Chondrocyte (in vitro differentiated cells): ENCODE measurements around the gene CCDC88C. TPM values are rescaled to one million over a fixed set of nuclear protein-coding genes. Genes with fewer than 3 reads are reported as not detected.
"Not testable (repeated sequence)": the region's sequence is repeated elsewhere in the genome, so short reads cannot be mapped to it uniquely, and the experiment has no call there.

ENCODE experiments used
- DNase-seq: peaks from one replicate; pipeline ENCODE4 v3.0.0; 2021; ENCODE audit warnings: mixed read lengths, low spot score
- H3K27ac Mint-ChIP-seq: one replicate; pipeline ENCODE4 v1.8.0; 2021; ENCODE audit warnings: mild to moderate bottlenecking, moderate library complexity, mixed read lengths; ENCODE audit not compliant: unreplicated experiment
- H3K27me3 Mint-ChIP-seq: 2 replicates; pipeline ENCODE4 v1.8.0; 2021; ENCODE audit warnings: low read depth, mixed read lengths
- H3K36me3 Mint-ChIP-seq: 2 replicates; pipeline ENCODE4 v1.8.0; 2021; ENCODE audit warnings: low read depth, mixed read lengths
- H3K4me1 Mint-ChIP-seq: 2 replicates; pipeline ENCODE4 v1.8.0; 2021; ENCODE audit warnings: low read depth, mild to moderate bottlenecking, mixed read lengths
- H3K4me3 Mint-ChIP-seq: one replicate; pipeline ENCODE4 v1.8.0; 2021; ENCODE audit warnings: mild to moderate bottlenecking, moderate library complexity, mixed read lengths; ENCODE audit not compliant: unreplicated experiment
- H3K9me3 Mint-ChIP-seq: 2 replicates; pipeline ENCODE4 v1.8.0; 2021; ENCODE audit warnings: low read depth, mixed read lengths
- total RNA-seq: library from RNA; stranded (reverse); gene quantifications from 3 replicates; pipeline ENCODE4 v1.2.1, GENCODE V29; 2021
- TF ChIP-seq, protein P1 (sequence below): fragments of 200-600 bp; sonication (generic); IDR thresholded peaks from 2 replicates; pipeline ENCODE4 v1.5.0; 2021; ENCODE audit warnings: antibody characterized with exemption, mild to moderate bottlenecking, moderate library complexity

Gene CCDC88C
- total RNA-seq, 1 donor from 2014 or later, result 2.3 TPM

DNA sequence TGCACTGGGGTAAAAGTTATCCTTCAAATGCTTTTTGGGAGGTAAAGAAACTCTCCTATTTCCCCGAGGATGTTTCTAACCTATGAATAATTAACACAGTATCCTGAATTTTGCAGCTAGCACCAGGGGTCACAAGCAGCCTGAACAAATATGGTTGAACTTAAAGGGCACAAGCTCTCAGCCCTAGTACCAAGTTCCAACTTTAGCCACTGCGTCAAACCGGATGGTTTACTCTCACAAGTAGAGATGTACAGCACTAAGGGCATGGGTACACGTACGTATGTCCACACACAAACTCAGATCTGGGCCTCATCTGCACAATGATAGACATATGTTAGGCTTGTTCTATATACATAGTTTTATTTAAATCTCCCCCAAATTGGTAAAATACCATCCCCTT is 4.7 kb downstream of the CCDC88C start:
- H3K4me3 Mint-ChIP-seq, result no peak overlapping the region
- TF ChIP-seq, protein P1, sequence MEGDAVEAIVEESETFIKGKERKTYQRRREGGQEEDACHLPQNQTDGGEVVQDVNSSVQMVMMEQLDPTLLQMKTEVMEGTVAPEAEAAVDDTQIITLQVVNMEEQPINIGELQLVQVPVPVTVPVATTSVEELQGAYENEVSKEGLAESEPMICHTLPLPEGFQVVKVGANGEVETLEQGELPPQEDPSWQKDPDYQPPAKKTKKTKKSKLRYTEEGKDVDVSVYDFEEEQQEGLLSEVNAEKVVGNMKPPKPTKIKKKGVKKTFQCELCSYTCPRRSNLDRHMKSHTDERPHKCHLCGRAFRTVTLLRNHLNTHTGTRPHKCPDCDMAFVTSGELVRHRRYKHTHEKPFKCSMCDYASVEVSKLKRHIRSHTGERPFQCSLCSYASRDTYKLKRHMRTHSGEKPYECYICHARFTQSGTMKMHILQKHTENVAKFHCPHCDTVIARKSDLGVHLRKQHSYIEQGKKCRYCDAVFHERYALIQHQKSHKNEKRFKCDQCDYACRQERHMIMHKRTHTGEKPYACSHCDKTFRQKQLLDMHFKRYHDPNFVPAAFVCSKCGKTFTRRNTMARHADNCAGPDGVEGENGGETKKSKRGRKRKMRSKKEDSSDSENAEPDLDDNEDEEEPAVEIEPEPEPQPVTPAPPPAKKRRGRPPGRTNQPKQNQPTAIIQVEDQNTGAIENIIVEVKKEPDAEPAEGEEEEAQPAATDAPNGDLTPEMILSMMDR, result no peak
- peaks cover 24% of the 10 kb centered on the region for H3K4me1 Mint-ChIP-seq
- no peak overlapping the region for H3K27ac Mint-ChIP-seq
- no peaks in the 10 kb centered on the region for H3K9me3 Mint-ChIP-seq
- H3K36me3 Mint-ChIP-seq, result no peaks in the 10 kb centered on the region
- H3K27me3 Mint-ChIP-seq, result peaks cover 5% of the 10 kb centered on the region
- DNase-seq, result no peak

DNA sequence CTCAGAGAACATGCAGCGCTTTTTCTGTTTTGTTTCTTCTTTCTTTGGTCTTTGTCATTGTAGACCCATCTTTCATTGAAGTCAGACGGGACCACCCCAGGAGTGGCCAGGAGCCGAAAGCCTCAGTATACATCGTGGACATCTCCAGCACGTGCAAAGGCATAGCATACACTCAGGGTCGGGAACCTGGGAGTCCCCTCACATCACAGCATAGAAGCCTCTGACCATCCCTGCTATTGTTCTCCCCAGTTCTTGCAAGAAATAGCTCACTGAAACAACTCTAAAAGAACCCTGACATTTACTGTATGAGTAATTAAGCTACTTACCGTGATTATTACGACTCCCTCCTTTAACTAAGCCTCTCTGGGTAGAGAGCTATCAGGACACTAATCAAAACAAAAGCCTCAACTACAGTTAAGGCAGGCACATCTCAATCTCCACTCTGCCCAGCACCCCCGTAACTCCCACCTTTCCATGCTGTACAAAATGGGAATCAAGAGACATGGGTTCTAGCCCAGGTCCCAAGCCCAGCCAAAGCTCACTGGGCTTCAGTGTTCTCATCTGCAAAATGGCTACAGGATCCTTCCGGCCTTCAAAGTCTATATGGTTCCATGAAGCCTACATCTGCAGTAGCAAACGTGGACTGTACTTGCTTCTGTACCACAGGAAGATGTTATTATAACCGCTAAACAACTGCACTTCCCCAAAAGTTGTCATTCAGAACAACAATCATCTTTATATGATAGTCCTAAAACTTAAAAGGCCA is 6.7 kb downstream of the CCDC88C start:
- no peak overlapping the region for H3K4me3 Mint-ChIP-seq
- no peaks in the 10 kb centered on the region for H3K27me3 Mint-ChIP-seq
- no peaks in the 10 kb centered on the region for H3K9me3 Mint-ChIP-seq
- no peak overlapping the region for H3K27ac Mint-ChIP-seq
- TF ChIP-seq, protein P1, result no peak
- no peak for DNase-seq
- peaks cover 12% of the 10 kb centered on the region for H3K4me1 Mint-ChIP-seq
- H3K36me3 Mint-ChIP-seq, result no peaks in the 10 kb centered on the region

DNA sequence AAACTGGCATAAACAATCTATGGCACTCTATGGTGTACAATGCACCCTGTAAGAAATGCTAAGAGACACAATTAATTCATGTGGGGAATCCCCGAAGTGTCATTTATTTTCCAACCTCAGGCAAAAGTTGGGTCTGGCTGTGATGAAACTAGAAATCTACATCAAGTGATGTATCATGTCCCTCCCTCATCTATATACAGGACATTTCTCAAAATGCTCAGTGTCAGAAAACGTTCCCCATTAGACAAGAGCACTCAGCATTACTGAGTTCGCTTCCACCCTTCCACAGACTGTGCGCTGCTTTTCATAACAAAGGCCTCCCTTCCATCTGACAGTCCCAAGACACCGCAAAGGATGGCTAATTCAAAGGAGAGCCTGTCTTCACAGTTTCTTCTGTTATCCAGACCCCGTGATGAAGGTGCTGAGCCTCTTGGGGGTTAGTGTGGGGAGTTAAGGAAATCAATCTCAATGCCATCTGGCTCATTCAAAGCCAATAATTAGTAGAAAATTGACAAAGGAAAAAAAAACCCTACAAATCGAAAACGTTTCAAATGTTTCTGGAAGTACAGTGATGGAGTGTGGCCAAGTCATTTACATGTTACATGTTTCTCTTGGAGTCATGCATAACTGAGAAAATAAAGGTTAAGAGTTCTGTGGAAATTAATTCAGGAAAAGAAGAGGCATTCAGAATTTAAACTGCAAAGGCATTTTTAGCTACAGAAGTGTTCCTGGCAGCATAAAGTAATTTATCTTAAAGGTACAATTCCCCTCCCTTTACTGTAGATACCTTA is 7.5 kb downstream of the CCDC88C start:
- DNase-seq, result no peak
- Mint-ChIP-seq H3K27me3 (no peaks in the 10 kb centered on the region), H3K36me3 (no peaks in the 10 kb centered on the region), H3K27ac (no peak overlapping the region), H3K4me1 (peaks cover 8% of the 10 kb centered on the region), H3K4me3 (no peak overlapping the region), H3K9me3 (no peaks in the 10 kb centered on the region)
- TF ChIP-seq, protein P1, result no peak

DNA sequence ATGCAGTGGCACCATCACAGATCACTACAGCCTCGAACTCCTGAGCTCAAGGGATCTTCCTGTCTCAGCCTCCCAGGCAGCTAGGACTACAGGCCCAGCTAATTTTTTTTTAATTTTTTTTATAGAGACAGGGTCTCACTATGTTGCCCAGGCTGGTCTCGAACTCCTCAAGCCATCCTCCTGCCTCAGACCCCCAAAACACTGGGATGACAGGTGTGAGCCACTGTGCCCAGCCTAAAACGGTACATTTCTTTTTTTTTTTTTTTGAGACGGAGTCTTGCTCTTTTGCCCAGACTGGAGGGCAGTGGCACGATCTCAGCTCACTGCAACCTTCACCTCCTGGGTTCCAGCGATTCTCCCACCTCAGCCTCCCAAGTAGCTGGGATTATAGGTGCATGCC is 8.4 kb downstream of the CCDC88C start:
- H3K36me3 Mint-ChIP-seq, H3K4me1 Mint-ChIP-seq, DNase-seq, H3K27ac Mint-ChIP-seq, H3K9me3 Mint-ChIP-seq, H3K27me3 Mint-ChIP-seq, H3K4me3 Mint-ChIP-seq: not testable (repeated sequence)

DNA sequence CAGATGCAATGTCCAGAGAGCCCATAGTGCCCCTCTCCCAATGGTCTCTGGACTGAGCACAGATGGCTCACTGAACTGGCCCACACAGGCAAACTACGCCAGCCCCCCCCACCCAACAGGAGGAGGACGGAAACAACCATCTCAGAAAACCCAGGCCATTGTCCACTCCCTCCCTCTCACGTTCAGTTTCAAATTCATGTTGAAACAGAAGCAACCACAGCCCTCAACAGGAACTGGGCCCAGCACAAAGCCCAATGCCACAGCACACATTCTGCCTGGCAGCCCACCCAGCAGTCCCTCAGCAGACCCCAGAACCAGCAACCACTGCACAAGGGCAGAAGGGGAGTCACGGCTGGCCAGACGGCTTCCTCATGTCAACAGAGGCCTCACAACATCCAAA is 10.6 kb downstream of the CCDC88C start:
- Mint-ChIP-seq H3K4me1 (no peaks in the 10 kb centered on the region), H3K4me3 (no peak overlapping the region), H3K27ac (no peak overlapping the region), H3K27me3 (no peaks in the 10 kb centered on the region), H3K9me3 (no peaks in the 10 kb centered on the region), H3K36me3 (no peaks in the 10 kb centered on the region)
- no peak for DNase-seq
- TF ChIP-seq, protein P1, result no peak
